Thoracic aorta (tissue), 2 donors: ENCODE results near the gene SNX7. TPM values are rescaled to one million over a fixed set of nuclear protein-coding genes. Genes with fewer than 3 reads are reported as not detected.

Experiments
- ATAC-seq: fragments of 150-250 bp; one replicate; pipeline ENCODE4 v1.8.0; 2017; ENCODE audit warnings: low read depth; ENCODE audit not compliant: insufficient number of reproducible peaks, low FRiP score
- DNase-seq: peaks from one replicate; pipeline ENCODE4 v3.0.0-alpha.2; 2020; ENCODE audit warnings: low spot score
- H3K27ac ChIP-seq, 2 donors: fragments of 200-600 bp; sonication (generic); 1 replicate in 1 of 2; 2 replicates in 1 of 2; pipeline ENCODE4 v1.5.1; 2016; ENCODE audit warnings: mild to moderate bottlenecking in 2 of 2, moderate library complexity in 2 of 2
- H3K27me3 ChIP-seq: fragments of 200-600 bp; sonication (generic); replicated peaks from 2 replicates; pipeline ENCODE4 v1.6.0; 2016; ENCODE audit warnings: mild to moderate bottlenecking; ENCODE audit not compliant: insufficient read depth
- H3K36me3 ChIP-seq: fragments of 200-600 bp; sonication (generic); one replicate; pipeline ENCODE4 v1.5.1; 2016
- H3K4me1 ChIP-seq, 2 donors: fragments of 200-600 bp; sonication (generic); 1 replicate in 1 of 2; 2 replicates in 1 of 2; pipeline versions ENCODE4 v1.5.1 to v1.6.0; 2016; ENCODE audit warnings: low read depth in 2 of 2, mild to moderate bottlenecking in 1 of 2; ENCODE audit not compliant: control insufficient read depth in 1 of 2
- H3K4me3 ChIP-seq: fragments of 200-600 bp; sonication (generic); 2 replicates; pipeline ENCODE4 v1.5.1; 2016; ENCODE audit warnings: mild to moderate bottlenecking
- H3K9me3 ChIP-seq: fragments of 200-600 bp; sonication (generic); 2 replicates; pipeline ENCODE4 v1.5.1; 2016
- CTCF ChIP-seq: fragments of 200-600 bp; sonication (generic); IDR thresholded peaks from one replicate; pipeline ENCODE4 v1.5.1; 2019; ENCODE audit warnings: antibody characterized with exemption
- total RNA-seq, 2 donors: library from RNA; depleted of rRNA; stranded (reverse); fragments of >200 nt; gene quantifications; one replicate each; pipeline versions ENCODE4 v1.1.0 to v1.2.3, GENCODE V29; 2016

Gene SNX7
- total RNA-seq, 2 donors from 2014 or later = 27.8 to 38.6 TPM

- DNase-seq (no peak), ATAC-seq (no peak)
- Histone ChIP-seq H3K4me3 (no peak overlapping the region), H3K27ac (no peak overlapping the region), H3K9me3 (no peaks in the 10 kb centered on the region), H3K4me1 (no peaks in the 10 kb centered on the region), H3K36me3 (no peaks in the 10 kb centered on the region), H3K27me3 (no peaks in the 10 kb centered on the region)
- TF ChIP-seq CTCF = no peak
Measured at GRCh38 chr1:98653123-98653522, 8.4 kb upstream of the SNX7 start.

- no peak for ATAC-seq
- peak overlapping the region; percentile 89 to 97 for H3K27ac ChIP-seq
Measured at GRCh38 chr1:98659879-98660278, 1.6 kb upstream of the SNX7 start.

GRCh38 chr1:98660940-98661543, 479 bp upstream of the SNX7 start:
- TF ChIP-seq CTCF = no peak
- Histone ChIP-seq H3K27ac (peak overlapping the region; percentile 89 to 97), H3K9me3 (no peaks in the 10 kb centered on the region), H3K4me3 (peak overlapping the region; percentile 97), H3K4me1 (peaks cover 23 to 31% of the 10 kb centered on the region in 2 donors), H3K27me3 (no peaks in the 10 kb centered on the region), H3K36me3 (no peaks in the 10 kb centered on the region)
- DNase-seq = no peak
- ATAC-seq = no peak

More at GRCh38 chr1:98659879-98660278, 1.6 kb upstream of the SNX7 start:
- Histone ChIP-seq H3K36me3 (no peaks in the 10 kb centered on the region), H3K4me1 (peaks cover 23 to 30% of the 10 kb centered on the region in 2 donors), H3K4me3 (no peak overlapping the region), H3K9me3 (no peaks in the 10 kb centered on the region), H3K27me3 (no peaks in the 10 kb centered on the region)
- DNase-seq = no peak
- no peak for TF ChIP-seq CTCF

- peak overlapping the region; percentile 97 for H3K4me3 ChIP-seq
- H3K9me3 ChIP-seq = no peaks in the 10 kb centered on the region
- peak overlapping the region; percentile 89 to 97 for H3K27ac ChIP-seq
- H3K27me3 ChIP-seq = no peaks in the 10 kb centered on the region
- ATAC-seq (peak; percentile 48), DNase-seq (no peak)
- TF ChIP-seq CTCF = no peak
- peaks cover 23 to 35% of the 10 kb centered on the region in 2 donors for H3K4me1 ChIP-seq
- H3K36me3 ChIP-seq = no peaks in the 10 kb centered on the region
Measured at GRCh38 chr1:98662356-98662670, 792 bp downstream of the SNX7 start.

- ATAC-seq (no peak), DNase-seq (no peak)
- no peak for TF ChIP-seq CTCF
- peaks cover 13 to 17% of the 10 kb centered on the region in 2 donors for H3K4me1 ChIP-seq
- no peak overlapping the region for H3K4me3 ChIP-seq
- no peaks in the 10 kb centered on the region for H3K27me3 ChIP-seq
- no peaks in the 10 kb centered on the region for H3K9me3 ChIP-seq
- no peaks in the 10 kb centered on the region for H3K36me3 ChIP-seq
- peak overlapping the region in 1 of 2 donors; percentile 30 for H3K27ac ChIP-seq
Measured at GRCh38 chr1:98668733-98669132, 7.2 kb downstream of the SNX7 start.
